GM19023 (cell line): ENCODE results near the gene TNRC6C.

Experiments
- ATAC-seq: cut with Tn5 transposase; IDR thresholded peaks from one replicate; pipeline ENCODE4 v1.9.1; 2021; ENCODE audit warnings: mild to moderate bottlenecking, moderate library complexity; ENCODE audit not compliant: unreplicated experiment

Gene TNRC6C

GRCh38 chr17:78012428-78012827 is 53.9 kb downstream of the TNRC6C start:
- ATAC-seq, result no peak

- no peak for ATAC-seq
Measured at GRCh38 chr17:78013683-78014467, 55.4 kb downstream of the TNRC6C start.

GRCh38 chr17:78014646-78015045 is 56.1 kb downstream of the TNRC6C start:
- no peak for ATAC-seq

- ATAC-seq, result no peak
Measured at GRCh38 chr17:78016852-78017251, 58.3 kb downstream of the TNRC6C start.

GRCh38 chr17:78019367-78019975 is 61.0 kb downstream of the TNRC6C start:
- no peak for ATAC-seq

- ATAC-seq, result no peak
Measured at GRCh38 chr17:78019976-78020716, 61.6 kb downstream of the TNRC6C start.

GRCh38 chr17:78020717-78021108 is 62.2 kb downstream of the TNRC6C start:
- ATAC-seq, result no peak

GRCh38 chr17:78022425-78022824 is 63.9 kb downstream of the TNRC6C start:
- no peak for ATAC-seq

- ATAC-seq, result no peak
Measured at GRCh38 chr17:78023042-78023441, 64.5 kb downstream of the TNRC6C start.

- ATAC-seq, result no peak
Measured at GRCh38 chr17:78026381-78026780, 67.9 kb downstream of the TNRC6C start.

- no peak for ATAC-seq
Measured at GRCh38 chr17:78027121-78027520, 68.6 kb downstream of the TNRC6C start.

- ATAC-seq, result no peak
Measured at GRCh38 chr17:78029697-78030096, 71.2 kb downstream of the TNRC6C start.

GRCh38 chr17:78031435-78031834 is 72.9 kb downstream of the TNRC6C start:
- no peak for ATAC-seq

GRCh38 chr17:78032166-78032565 is 73.7 kb downstream of the TNRC6C start:
- no peak for ATAC-seq

GRCh38 chr17:78034429-78035091 is 76.1 kb downstream of the TNRC6C start:
- no peak for ATAC-seq

GRCh38 chr17:78037280-78037679 is 78.8 kb downstream of the TNRC6C start:
- ATAC-seq, result no peak

GRCh38 chr17:78038748-78039288 is 80.3 kb downstream of the TNRC6C start:
- ATAC-seq, result no peak

GRCh38 chr17:78039581-78039980 is 81.1 kb downstream of the TNRC6C start:
- ATAC-seq, result no peak

- no peak for ATAC-seq
Measured at GRCh38 chr17:78040440-78041385, 82.2 kb downstream of the TNRC6C start.
